HG02610 (cell line): ENCODE results near the gene FAM120A.
"Not testable (repeated sequence)": the region's sequence is repeated elsewhere in the genome, so short reads cannot be mapped to it uniquely, and the experiment has no call there.

Experiments
- ATAC-seq: cut with Tn5 transposase; IDR thresholded peaks from one replicate; pipeline ENCODE4 v1.9.1; 2021; ENCODE audit warnings: mild to moderate bottlenecking, moderate library complexity; ENCODE audit not compliant: unreplicated experiment

The FAM120A gene

GRCh38 chr9:93450945-93451815 lies at the start of gene FAM120A:
FAM120A (plus strand) TSS chr9:93451685; CDS start chr9:93451916, 231 bp downstream.
- ATAC-seq, result peak; percentile 65

- no peak for ATAC-seq
Measured at GRCh38 chr9:93406371-93406770, 45.1 kb upstream of the FAM120A start.

DNA sequence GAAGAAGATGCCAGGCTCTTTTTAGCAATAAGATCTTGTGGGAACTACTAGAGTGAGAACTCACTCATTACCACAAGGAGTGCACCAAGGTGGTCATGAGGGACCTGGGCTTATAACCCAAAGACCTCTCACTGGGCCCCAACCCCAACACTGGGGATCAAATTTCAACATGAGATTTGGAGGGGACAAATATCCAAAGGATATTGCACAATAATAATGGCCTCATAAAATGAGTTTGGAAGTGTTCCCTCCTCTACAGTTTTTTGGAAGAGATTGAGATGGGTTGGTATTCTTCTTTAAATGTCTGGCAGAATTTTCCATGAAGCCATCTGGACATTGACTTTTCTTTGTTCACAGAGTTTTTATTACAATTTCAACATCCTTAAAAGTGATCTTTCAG lies 38.0 kb upstream of the FAM120A start:
- ATAC-seq, result no peak

DNA sequence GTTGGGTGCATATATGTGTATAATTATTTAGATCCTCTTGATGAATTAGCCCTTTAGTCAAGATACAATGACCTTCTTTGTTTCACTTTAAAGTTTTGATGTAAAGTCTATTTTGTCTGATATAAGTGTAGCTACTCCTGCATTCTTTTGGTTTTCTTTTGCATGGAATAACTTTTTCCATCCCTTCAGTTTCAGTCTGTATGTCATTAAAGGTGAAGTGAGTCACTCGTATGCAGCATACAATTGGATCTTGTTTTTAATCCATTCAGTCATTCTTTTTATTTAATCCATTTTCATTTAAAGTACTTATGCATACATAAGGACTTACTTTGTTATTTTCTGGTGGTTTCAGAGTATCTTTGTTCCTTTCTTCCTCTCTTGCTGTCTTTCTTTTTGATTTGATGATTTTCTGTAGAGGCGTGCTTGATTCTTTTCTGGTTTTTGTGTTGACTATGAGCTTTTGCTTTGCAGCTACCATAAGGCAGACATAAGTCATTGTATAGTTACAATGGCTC lies 36.3 kb upstream of the FAM120A start:
- ATAC-seq, result no peak

DNA sequence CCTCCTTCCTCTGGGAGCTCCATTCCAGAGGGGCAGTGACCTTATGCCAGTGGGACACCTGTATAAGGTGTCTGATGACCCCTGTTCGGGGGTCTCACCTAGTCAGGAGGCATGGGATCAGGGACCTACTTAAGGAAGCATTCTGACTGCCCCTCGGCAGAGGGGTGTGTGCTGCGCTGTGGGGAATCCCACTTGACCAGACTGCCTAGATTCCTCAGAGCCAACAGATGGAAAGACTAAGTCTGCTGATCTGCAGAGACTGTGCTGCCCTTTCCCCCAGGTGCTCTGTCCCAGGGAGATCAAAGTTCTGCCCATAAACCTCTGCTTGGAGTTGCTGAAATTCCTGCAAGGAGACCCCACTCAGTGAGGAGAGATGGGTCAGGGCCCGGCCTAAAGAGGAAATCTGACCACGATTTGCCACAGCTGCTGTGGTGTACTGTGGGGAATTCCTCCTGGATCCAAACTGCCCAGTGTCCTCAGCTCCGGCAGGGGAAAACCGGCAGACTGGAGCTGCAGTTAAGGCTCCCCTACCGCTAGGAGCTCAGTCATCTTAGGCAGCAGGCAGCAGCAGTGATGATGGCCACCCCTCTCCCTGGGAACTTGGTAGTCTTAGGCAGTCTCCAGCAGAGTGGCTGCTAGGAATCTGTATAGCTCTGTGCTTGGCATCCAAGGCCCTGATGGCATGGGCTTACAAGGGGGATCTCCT lies 34.8 kb upstream of the FAM120A start:
- no peak for ATAC-seq

DNA sequence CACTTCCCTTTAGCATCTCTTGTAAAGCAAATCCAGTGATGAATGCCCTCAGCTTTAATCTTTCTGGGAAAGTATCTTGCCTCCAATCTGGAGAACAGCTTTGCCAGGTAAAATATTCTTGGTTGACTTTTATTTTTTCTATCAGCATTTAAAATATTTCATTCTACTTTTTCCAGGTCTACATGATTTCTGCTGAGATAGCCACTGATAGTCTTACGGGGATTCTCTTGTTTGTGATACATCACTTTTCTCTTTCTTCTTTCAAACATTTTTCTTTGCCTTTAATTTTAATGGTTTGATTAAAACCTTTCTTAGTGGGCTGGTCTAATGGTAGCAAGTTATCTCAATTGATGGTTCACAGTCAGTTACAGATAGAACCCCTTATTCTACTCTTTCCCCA lies 33.9 kb upstream of the FAM120A start:
- ATAC-seq, result no peak

GRCh38 chr9:93419023-93419422 lies 32.5 kb upstream of the FAM120A start:
- ATAC-seq, result no peak

DNA sequence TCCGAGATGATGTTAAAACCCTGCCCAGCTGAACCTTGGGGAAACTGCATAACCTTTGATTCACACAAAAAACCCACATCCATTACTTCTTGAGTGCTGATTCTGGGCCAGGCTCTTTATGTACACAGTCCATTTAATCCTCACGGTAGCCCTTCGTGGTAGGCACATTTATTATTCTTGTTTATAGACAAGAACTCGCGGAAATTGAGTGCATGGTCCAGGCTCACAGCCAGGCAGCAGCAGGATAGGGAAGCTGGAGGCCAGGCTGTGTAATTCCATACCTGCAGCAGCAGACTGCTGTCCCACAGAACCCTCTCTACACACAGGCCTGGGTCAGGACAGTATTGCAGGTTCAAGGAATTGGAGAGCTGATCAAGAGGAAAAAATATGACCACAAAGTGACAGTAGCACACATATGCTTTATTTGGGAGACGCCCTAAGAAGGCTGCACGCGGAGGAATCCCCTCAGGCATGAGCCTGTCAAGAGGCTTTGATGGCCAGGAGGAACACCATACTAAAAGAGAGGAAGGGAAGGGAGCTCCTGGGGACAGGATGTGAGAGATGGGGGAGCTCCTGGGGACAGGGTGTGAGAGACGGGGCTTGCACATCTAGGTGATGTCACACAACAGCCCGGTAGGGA lies 28.4 kb upstream of the FAM120A start:
- ATAC-seq, result no peak

DNA sequence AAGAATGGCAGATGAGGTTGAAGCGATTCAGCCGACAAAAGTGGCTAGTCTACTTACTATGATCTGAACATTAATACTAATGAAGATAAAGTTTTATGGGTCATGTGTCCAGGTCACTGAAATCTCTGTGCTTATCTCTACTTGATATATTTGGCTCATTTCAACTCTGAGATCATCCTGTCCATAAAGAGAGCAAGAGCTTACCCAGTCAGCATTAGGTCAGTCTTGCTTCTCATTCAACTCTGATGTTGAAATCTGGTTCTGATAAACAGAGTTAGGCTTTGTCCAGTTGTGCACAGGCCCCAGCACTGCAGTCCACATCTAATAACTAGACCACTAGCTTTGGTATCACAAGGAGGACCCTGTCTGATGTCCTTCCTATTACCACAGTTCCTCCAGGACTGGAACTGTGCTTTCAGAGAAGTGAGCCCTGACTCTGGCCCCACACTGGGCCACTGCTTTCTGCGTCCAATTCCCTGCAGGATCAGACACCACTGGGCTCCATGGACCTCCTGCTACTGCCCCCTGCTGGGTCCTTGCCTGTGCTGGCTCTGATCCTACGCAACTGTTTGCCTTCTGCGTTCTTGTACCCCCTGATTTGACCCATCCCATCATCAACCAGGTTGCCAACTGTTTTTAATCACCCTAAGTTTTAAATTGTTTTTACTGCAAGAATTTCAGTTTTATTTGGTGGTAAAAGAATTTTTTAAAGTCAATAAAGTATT lies 23.7 kb upstream of the FAM120A start:
- no peak for ATAC-seq

- ATAC-seq, result no peak
Measured at GRCh38 chr9:93431539-93432105, 19.9 kb upstream of the FAM120A start.

GRCh38 chr9:93432964-93433363 lies 18.5 kb upstream of the FAM120A start:
- ATAC-seq, result no peak

GRCh38 chr9:93434056-93434455 lies 17.4 kb upstream of the FAM120A start:
- no peak for ATAC-seq

- no peak for ATAC-seq
Measured at GRCh38 chr9:93435386-93435785, 16.1 kb upstream of the FAM120A start.

DNA sequence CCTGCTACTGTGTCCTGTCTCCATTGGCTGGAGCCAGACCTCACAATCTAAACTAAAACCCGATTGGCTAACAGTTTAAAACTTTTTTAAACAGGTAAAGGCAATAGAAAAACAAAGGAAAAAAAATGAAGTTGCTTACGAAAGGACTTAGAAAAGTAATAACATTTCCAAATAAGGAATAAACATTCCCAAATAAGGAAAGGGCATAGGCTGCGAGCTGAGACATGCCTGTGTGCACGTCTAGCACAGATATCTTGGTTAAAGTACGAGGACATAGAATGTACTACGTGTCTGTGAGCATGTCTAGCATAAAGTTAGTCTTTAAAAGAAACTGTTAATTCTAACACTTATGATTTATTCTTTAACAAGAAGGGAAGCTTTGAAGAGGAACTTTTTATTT lies 15.3 kb upstream of the FAM120A start:
- no peak for ATAC-seq

GRCh38 chr9:93436655-93437407 lies 14.7 kb upstream of the FAM120A start:
- ATAC-seq, result no peak

DNA sequence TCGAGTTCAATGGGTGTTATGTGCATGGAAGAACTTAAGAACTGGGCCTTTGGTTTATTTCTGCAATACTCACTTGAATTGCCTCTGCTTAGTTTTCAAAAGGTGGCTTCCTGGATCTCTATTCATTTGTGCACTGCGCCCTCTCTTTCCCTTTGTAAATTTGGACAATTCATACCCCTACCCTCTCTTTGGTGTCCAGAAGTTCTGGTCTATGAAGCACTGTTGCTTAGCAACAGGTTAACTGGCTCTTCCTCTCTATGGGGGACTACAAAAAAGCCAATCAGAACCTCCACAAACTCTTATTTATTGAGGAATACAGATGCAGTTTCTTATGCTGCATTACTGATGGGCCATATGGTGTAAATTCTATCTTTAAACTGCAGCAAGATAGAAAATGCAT lies 13.5 kb upstream of the FAM120A start:
- ATAC-seq, result no peak

DNA sequence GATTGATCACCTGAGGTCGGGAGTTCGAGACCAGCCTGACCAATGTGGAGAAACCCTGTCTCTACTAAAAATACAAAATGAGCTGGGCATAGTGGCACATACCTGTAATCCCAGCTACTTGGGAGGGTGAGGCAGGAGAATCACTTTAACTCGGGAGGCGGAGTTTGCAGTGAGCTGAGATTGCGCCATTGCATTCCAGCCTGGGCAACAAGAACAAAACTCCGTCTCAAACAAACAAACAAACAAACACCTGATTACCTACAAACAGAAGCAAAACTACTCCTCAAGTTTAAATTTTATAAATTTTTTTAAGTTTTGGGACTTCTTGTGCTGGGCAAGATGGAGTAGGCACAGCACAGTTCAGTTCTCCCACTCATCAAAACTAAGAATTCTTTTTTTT lies 12.2 kb upstream of the FAM120A start:
- not testable (repeated sequence) for ATAC-seq

DNA sequence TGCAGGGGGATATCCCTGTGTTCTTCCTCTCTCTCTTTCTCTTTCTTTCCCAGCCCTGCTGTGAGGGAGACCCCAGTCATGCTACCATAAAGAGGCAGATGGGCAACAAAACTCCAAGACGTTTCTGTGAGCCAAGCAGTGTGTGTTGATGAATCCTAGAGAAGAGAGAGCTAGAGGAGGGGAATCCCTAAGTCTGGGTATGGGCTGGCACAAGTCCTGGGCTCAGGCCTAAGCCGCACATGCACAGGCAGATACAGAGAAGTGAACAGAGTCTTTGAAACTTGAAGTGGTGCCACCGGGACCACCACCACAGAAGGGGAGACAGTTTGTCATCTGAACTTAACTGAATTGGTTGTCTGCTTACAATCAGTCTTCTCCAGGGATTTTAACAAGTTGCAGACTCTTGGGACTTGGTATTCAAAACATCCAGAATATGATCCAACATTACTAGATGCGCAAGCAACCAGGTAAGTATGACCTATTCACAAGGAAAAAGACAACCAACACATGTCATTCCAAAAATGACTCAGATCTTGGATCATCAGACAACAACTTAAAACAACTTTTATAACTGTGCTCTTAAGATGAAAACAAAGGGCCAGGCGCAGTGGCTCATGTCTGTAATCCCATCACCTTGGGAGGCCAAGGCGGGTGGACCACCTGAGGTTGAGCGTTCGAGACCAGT lies 10.4 kb upstream of the FAM120A start:
- no peak for ATAC-seq

- no peak for ATAC-seq
Measured at GRCh38 chr9:93446073-93446472, 5.4 kb upstream of the FAM120A start.
